ENCODE results near the gene ECHDC1.

DNA sequence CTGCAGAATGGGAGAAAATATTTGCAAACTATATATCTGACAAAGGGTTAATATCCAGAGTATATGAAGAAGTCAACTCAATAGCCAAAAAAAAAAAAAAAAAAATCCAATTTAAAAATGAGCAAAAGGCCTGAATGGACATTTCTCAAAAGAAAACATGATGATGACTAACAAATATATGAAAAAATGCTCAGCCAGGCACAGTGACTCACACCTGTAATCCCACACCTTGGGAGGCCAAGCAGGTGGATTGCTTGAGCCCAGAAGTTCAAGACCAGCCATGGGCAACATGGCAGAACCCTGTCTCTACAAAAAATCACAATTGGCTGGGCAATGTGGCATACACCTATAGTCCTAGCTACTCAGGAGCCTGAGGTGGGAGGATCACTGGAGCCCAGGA, 2.1 kb upstream of the ECHDC1 start:
- TF ChIP-seq EZH2phosphoT487 (IDR thresholded peaks at IDR 0.05; ENCODE audit: insufficient read depth, low read depth) (no peak), EZH2 (IDR thresholded peaks at IDR 0.05; ENCODE audit: insufficient read depth, poor library complexity, severe bottlenecking) (no peak)

All from GM23248 (cell line).